ENCODE data around the gene DUSP1.

GRCh38 chr5:172791286-172791685, 20.3 kb upstream of the DUSP1 start:
- TF ChIP-seq GATA3 (IDR thresholded peaks at IDR 0.05; ENCODE audit: low read depth, low read length) (no peak), GATA2 (IDR thresholded peaks at IDR 0.05; ENCODE audit: low read depth, low read length) (no peak)
